GM18505 (cell line): ENCODE results near the gene IQCE.

Source experiments
- ATAC-seq: cut with Tn5 transposase; IDR thresholded peaks from one replicate; pipeline ENCODE4 v1.9.1; 2021; ENCODE audit not compliant: unreplicated experiment
- POLR2A ChIP-seq: IDR thresholded peaks from 4 replicates; pipeline ENCODE4 v1.6.1; 2011; ENCODE audit warnings: borderline replicate concordance; ENCODE audit not compliant: insufficient read depth, insufficient read length; ENCODE audit errors: extremely low read depth

IQCE gene

GRCh38 chr7:2632733-2633537, 74.2 kb downstream of the IQCE start:
- no peak for ATAC-seq
- no peak for TF ChIP-seq POLR2A

- TF ChIP-seq POLR2A: no peak
- ATAC-seq: no peak
These were observed 74.9 kb downstream of the IQCE start for GRCh38 chr7:2633538-2634266.

GRCh38 chr7:2634267-2635145, 75.7 kb downstream of the IQCE start:
- ATAC-seq: no peak
- no peak for TF ChIP-seq POLR2A

GRCh38 chr7:2635148-2635668, 76.4 kb downstream of the IQCE start:
- TF ChIP-seq POLR2A: no peak

GRCh38 chr7:2635810-2636701, 77.3 kb downstream of the IQCE start:
- no peak for ATAC-seq

More at GRCh38 chr7:2635148-2635668, 76.4 kb downstream of the IQCE start:
- ATAC-seq: no peak

GRCh38 chr7:2637066-2637471, 78.3 kb downstream of the IQCE start:
- no peak for ATAC-seq
- no peak for TF ChIP-seq POLR2A

More at GRCh38 chr7:2635810-2636701, 77.3 kb downstream of the IQCE start:
- no peak for TF ChIP-seq POLR2A

- ATAC-seq: no peak
- TF ChIP-seq POLR2A: no peak
These were observed 78.9 kb downstream of the IQCE start for GRCh38 chr7:2637505-2638223.

- ATAC-seq: no peak
- TF ChIP-seq POLR2A: no peak
These were observed 79.6 kb downstream of the IQCE start for GRCh38 chr7:2638224-2638991.

- no peak for TF ChIP-seq POLR2A
These were observed 80.5 kb downstream of the IQCE start for GRCh38 chr7:2639181-2639681.

GRCh38 chr7:2639695-2640481, 81.1 kb downstream of the IQCE start:
- TF ChIP-seq POLR2A: no peak
- ATAC-seq: no peak

More at GRCh38 chr7:2639181-2639681, 80.5 kb downstream of the IQCE start:
- no peak for ATAC-seq
